HG03439 (cell line): ENCODE measurements around the gene NTRK1.

Experiments used
- ATAC-seq: cut with Tn5 transposase; IDR thresholded peaks from one replicate; pipeline ENCODE4 v1.9.1; 2021; ENCODE audit warnings: mild to moderate bottlenecking, moderate library complexity; ENCODE audit not compliant: unreplicated experiment

NTRK1 gene

GRCh38 chr1:156929596-156930238 is 69.1 kb downstream of the NTRK1 start:
- no peak for ATAC-seq

- ATAC-seq, result no peak
Observed at GRCh38 chr1:156930483-156930882, 69.8 kb downstream of the NTRK1 start.
